GM19463 (cell line): ENCODE results near the gene TARS2.

ENCODE experiments used
- ATAC-seq: cut with Tn5 transposase; IDR thresholded peaks from one replicate; pipeline ENCODE4 v1.9.1; 2021; ENCODE audit warnings: mild to moderate bottlenecking, moderate library complexity; ENCODE audit not compliant: unreplicated experiment

Gene TARS2

GRCh38 chr1:150555198-150555970 is 68.2 kb downstream of the TARS2 start:
- no peak for ATAC-seq

- ATAC-seq: no peak
These were observed 69.0 kb downstream of the TARS2 start for GRCh38 chr1:150555971-150556865.

- ATAC-seq: no peak
These were observed 69.9 kb downstream of the TARS2 start for GRCh38 chr1:150557065-150557600.
